Stimulated activated memory B cell treated with anti-CD40 and anti-IgM and Interleukin-4, amounts not matched to agents 10 μg/mL and 1 μg/mL and 100 μg/mL, for 72 hours (primary cell): Measurements from ENCODE around the gene IFNG-AS1.

Source experiments
- ATAC-seq: fragments of 150-1000 bp; cut with Tn5 transposase; 2 replicates; pipeline ENCODE4 v1.10.0; 2021
- H3K27ac Mint-ChIP-seq: one replicate; pipeline ENCODE4 v1.8.0; 2022; ENCODE audit warnings: mild to moderate bottlenecking, mixed read lengths
- H3K27me3 Mint-ChIP-seq: one replicate; pipeline ENCODE4 v1.8.0; 2022; ENCODE audit warnings: mixed read lengths
- H3K36me3 Mint-ChIP-seq: one replicate; pipeline ENCODE4 v1.8.0; 2022; ENCODE audit warnings: mixed read lengths
- H3K4me1 Mint-ChIP-seq: one replicate; pipeline ENCODE4 v1.8.0; 2022; ENCODE audit warnings: mixed read lengths
- H3K4me3 Mint-ChIP-seq: one replicate; pipeline ENCODE4 v1.8.0; 2022; ENCODE audit warnings: mild to moderate bottlenecking, moderate library complexity, mixed read lengths
- H3K9me3 Mint-ChIP-seq: one replicate; pipeline ENCODE4 v1.8.0; 2022; ENCODE audit warnings: mixed read lengths

Gene IFNG-AS1

GRCh38 chr12:67980391-67980790 is 8.9 kb upstream of the IFNG-AS1 start:
- Mint-ChIP-seq H3K4me1 (peaks cover 11% of the 10 kb centered on the region), H3K9me3 (peaks cover 4% of the 10 kb centered on the region)

GRCh38 chr12:67981287-67982162 is 7.7 kb upstream of the IFNG-AS1 start:
- Mint-ChIP-seq H3K4me3 (no peak overlapping the region), H3K27me3 (no peaks in the 10 kb centered on the region), H3K27ac (peak overlapping the region; percentile 6), H3K9me3 (peaks cover 3% of the 10 kb centered on the region), H3K36me3 (no peaks in the 10 kb centered on the region), H3K4me1 (peaks cover 11% of the 10 kb centered on the region)
- no peak for ATAC-seq

More at GRCh38 chr12:67980391-67980790, 8.9 kb upstream of the IFNG-AS1 start:
- Mint-ChIP-seq H3K36me3 (no peaks in the 10 kb centered on the region), H3K27me3 (no peaks in the 10 kb centered on the region), H3K27ac (no peak overlapping the region), H3K4me3 (no peak overlapping the region)
- ATAC-seq = no peak

- H3K27me3 Mint-ChIP-seq = no peaks in the 10 kb centered on the region
- no peak overlapping the region for H3K4me3 Mint-ChIP-seq
- peaks cover 11% of the 10 kb centered on the region for H3K4me1 Mint-ChIP-seq
- ATAC-seq = no peak
- H3K9me3 Mint-ChIP-seq = peaks cover 6% of the 10 kb centered on the region
- peak overlapping the region; percentile 6 for H3K27ac Mint-ChIP-seq
- no peaks in the 10 kb centered on the region for H3K36me3 Mint-ChIP-seq
Measured at GRCh38 chr12:67982164-67982563, 7.1 kb upstream of the IFNG-AS1 start.

- peaks cover 9% of the 10 kb centered on the region for H3K36me3 Mint-ChIP-seq
- peaks cover 8% of the 10 kb centered on the region for H3K9me3 Mint-ChIP-seq
- H3K27ac Mint-ChIP-seq = no peak overlapping the region
- no peaks in the 10 kb centered on the region for H3K27me3 Mint-ChIP-seq
- H3K4me3 Mint-ChIP-seq = no peak overlapping the region
- H3K4me1 Mint-ChIP-seq = peaks cover 50% of the 10 kb centered on the region
- ATAC-seq = no peak
Measured at GRCh38 chr12:67986632-67987031, 2.6 kb upstream of the IFNG-AS1 start.

GRCh38 chr12:67988601-67989021 is 636 bp upstream of the IFNG-AS1 start:
- Mint-ChIP-seq H3K27me3 (no peaks in the 10 kb centered on the region), H3K4me1 (peaks cover 54% of the 10 kb centered on the region), H3K9me3 (peaks cover 8% of the 10 kb centered on the region), H3K27ac (peak overlapping the region; percentile 91), H3K36me3 (peaks cover 9% of the 10 kb centered on the region), H3K4me3 (peak overlapping the region; percentile 78)
- peak; percentile 75 for ATAC-seq

GRCh38 chr12:67991158-67991557 is 1.9 kb downstream of the IFNG-AS1 start:
- Mint-ChIP-seq H3K9me3 (peaks cover 8% of the 10 kb centered on the region), H3K4me1 (peaks cover 62% of the 10 kb centered on the region), H3K27ac (peak overlapping the region; percentile 91), H3K4me3 (peak overlapping the region; percentile 58), H3K36me3 (peaks cover 9% of the 10 kb centered on the region), H3K27me3 (no peaks in the 10 kb centered on the region)
- peak; percentile 90 for ATAC-seq

- peaks cover 9% of the 10 kb centered on the region for H3K36me3 Mint-ChIP-seq
- H3K4me3 Mint-ChIP-seq = no peak overlapping the region
- ATAC-seq = no peak
- peak overlapping the region; percentile 91 for H3K27ac Mint-ChIP-seq
- H3K4me1 Mint-ChIP-seq = peaks cover 63% of the 10 kb centered on the region
- no peaks in the 10 kb centered on the region for H3K27me3 Mint-ChIP-seq
- no peaks in the 10 kb centered on the region for H3K9me3 Mint-ChIP-seq
Measured at GRCh38 chr12:67993143-67993542, 3.9 kb downstream of the IFNG-AS1 start.

GRCh38 chr12:67994046-67994445 is 4.8 kb downstream of the IFNG-AS1 start:
- H3K4me1 Mint-ChIP-seq = peaks cover 63% of the 10 kb centered on the region
- no peak for ATAC-seq
- H3K9me3 Mint-ChIP-seq = no peaks in the 10 kb centered on the region
- peak overlapping the region; percentile 48 for H3K27ac Mint-ChIP-seq
- H3K27me3 Mint-ChIP-seq = no peaks in the 10 kb centered on the region
- H3K4me3 Mint-ChIP-seq = no peak overlapping the region
- peaks cover 9% of the 10 kb centered on the region for H3K36me3 Mint-ChIP-seq

- Mint-ChIP-seq H3K27me3 (no peaks in the 10 kb centered on the region), H3K27ac (no peak overlapping the region), H3K4me1 (peaks cover 53% of the 10 kb centered on the region), H3K36me3 (peaks cover 9% of the 10 kb centered on the region), H3K9me3 (no peaks in the 10 kb centered on the region), H3K4me3 (no peak overlapping the region)
- no peak for ATAC-seq
Measured at GRCh38 chr12:67996347-67996746, 7.1 kb downstream of the IFNG-AS1 start.

GRCh38 chr12:67998379-67998778 is 9.1 kb downstream of the IFNG-AS1 start:
- peaks cover 39% of the 10 kb centered on the region for H3K4me1 Mint-ChIP-seq
- no peak overlapping the region for H3K27ac Mint-ChIP-seq
- no peaks in the 10 kb centered on the region for H3K9me3 Mint-ChIP-seq
- peaks cover 9% of the 10 kb centered on the region for H3K36me3 Mint-ChIP-seq
- no peak for ATAC-seq
- no peak overlapping the region for H3K4me3 Mint-ChIP-seq
- H3K27me3 Mint-ChIP-seq = no peaks in the 10 kb centered on the region

- H3K27ac Mint-ChIP-seq = peak overlapping the region; percentile 63
- H3K9me3 Mint-ChIP-seq = no peaks in the 10 kb centered on the region
- H3K4me3 Mint-ChIP-seq = no peak overlapping the region
- peaks cover 35% of the 10 kb centered on the region for H3K4me1 Mint-ChIP-seq
- no peak for ATAC-seq
- peaks cover 10% of the 10 kb centered on the region for H3K36me3 Mint-ChIP-seq
- H3K27me3 Mint-ChIP-seq = no peaks in the 10 kb centered on the region
Measured at GRCh38 chr12:67999244-67999643, 10.0 kb downstream of the IFNG-AS1 start.

- Mint-ChIP-seq H3K27me3 (no peaks in the 10 kb centered on the region), H3K36me3 (peaks cover 14% of the 10 kb centered on the region), H3K4me3 (no peak overlapping the region), H3K27ac (peak overlapping the region; percentile 61), H3K9me3 (no peaks in the 10 kb centered on the region), H3K4me1 (peaks cover 36% of the 10 kb centered on the region)
- ATAC-seq = no peak
Measured at GRCh38 chr12:68001486-68002466, 12.5 kb downstream of the IFNG-AS1 start.

- no peak for ATAC-seq
- H3K9me3 Mint-ChIP-seq = no peaks in the 10 kb centered on the region
- no peaks in the 10 kb centered on the region for H3K27me3 Mint-ChIP-seq
- H3K4me1 Mint-ChIP-seq = peaks cover 22% of the 10 kb centered on the region
- peaks cover 15% of the 10 kb centered on the region for H3K36me3 Mint-ChIP-seq
- H3K27ac Mint-ChIP-seq = no peak overlapping the region
- H3K4me3 Mint-ChIP-seq = no peak overlapping the region
Measured at GRCh38 chr12:68003777-68004176, 14.5 kb downstream of the IFNG-AS1 start.

GRCh38 chr12:68007033-68007432 is 17.8 kb downstream of the IFNG-AS1 start:
- H3K36me3 Mint-ChIP-seq = peaks cover 21% of the 10 kb centered on the region
- ATAC-seq = no peak
- no peaks in the 10 kb centered on the region for H3K9me3 Mint-ChIP-seq
- H3K27ac Mint-ChIP-seq = no peak overlapping the region
- peaks cover 26% of the 10 kb centered on the region for H3K4me1 Mint-ChIP-seq
- no peaks in the 10 kb centered on the region for H3K27me3 Mint-ChIP-seq
- no peak overlapping the region for H3K4me3 Mint-ChIP-seq

- H3K4me1 Mint-ChIP-seq = peaks cover 31% of the 10 kb centered on the region
- ATAC-seq = no peak
- no peaks in the 10 kb centered on the region for H3K9me3 Mint-ChIP-seq
- H3K36me3 Mint-ChIP-seq = peaks cover 21% of the 10 kb centered on the region
- no peak overlapping the region for H3K4me3 Mint-ChIP-seq
- no peak overlapping the region for H3K27ac Mint-ChIP-seq
- no peaks in the 10 kb centered on the region for H3K27me3 Mint-ChIP-seq
Measured at GRCh38 chr12:68007466-68007865, 18.2 kb downstream of the IFNG-AS1 start.
